ENCODE measurements around the gene COQ9.
"Not testable (repeated sequence)": the region's sequence is repeated elsewhere in the genome, so short reads cannot be mapped to it uniquely, and the experiment has no call there.

The COQ9 gene

DNA sequence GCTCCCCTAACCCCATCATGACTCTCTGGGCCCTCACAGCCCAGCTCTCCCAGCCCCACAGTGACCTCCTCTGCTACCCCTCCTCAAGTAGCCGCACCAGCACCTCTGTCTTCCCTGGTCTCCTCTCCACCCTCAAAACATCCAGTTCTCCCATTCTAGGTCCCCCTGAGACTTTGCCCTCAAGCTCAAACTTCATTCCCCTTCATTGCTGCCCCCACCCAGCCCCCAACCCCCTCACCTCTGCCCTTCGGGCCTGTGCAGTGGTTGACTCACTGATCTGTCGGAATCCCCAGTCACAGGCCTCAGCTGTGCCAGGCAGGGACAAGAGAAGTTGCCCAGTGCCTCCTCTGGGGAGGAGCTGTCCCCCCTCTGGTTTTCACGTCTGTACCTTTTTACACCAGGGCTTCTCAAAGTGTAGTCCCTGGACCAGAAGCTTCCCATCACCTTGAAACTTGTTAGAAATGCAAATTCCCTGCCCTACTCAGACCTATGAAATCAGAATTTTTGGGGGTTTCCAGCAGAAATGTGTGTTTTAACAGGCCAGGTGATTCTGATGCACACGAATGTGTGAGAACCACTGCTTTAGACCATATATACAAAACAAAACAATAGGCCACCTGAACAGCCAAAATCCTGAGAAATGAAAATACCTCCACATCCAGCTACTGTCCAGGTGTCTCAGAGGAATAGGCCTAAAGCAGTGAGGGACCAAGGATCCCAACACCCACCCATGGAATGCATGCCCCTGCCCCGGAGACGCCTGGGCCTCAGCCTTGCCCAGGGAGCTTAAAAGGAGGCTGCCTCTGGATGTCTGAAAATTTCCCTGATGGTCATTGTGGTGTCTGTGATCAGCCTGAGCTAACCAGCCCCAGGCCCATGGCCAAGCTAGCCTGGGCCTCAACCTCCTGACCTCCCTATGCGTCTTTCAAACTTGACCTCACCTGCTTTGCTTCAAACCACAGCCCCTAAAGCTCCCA is 39.9 kb downstream of the COQ9 start:
- TF ChIP-seq, protein P1, sequence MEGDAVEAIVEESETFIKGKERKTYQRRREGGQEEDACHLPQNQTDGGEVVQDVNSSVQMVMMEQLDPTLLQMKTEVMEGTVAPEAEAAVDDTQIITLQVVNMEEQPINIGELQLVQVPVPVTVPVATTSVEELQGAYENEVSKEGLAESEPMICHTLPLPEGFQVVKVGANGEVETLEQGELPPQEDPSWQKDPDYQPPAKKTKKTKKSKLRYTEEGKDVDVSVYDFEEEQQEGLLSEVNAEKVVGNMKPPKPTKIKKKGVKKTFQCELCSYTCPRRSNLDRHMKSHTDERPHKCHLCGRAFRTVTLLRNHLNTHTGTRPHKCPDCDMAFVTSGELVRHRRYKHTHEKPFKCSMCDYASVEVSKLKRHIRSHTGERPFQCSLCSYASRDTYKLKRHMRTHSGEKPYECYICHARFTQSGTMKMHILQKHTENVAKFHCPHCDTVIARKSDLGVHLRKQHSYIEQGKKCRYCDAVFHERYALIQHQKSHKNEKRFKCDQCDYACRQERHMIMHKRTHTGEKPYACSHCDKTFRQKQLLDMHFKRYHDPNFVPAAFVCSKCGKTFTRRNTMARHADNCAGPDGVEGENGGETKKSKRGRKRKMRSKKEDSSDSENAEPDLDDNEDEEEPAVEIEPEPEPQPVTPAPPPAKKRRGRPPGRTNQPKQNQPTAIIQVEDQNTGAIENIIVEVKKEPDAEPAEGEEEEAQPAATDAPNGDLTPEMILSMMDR (IDR thresholded peaks at IDR 0.05; ENCODE audit: low read depth, low read length), result no peak
- Histone ChIP-seq H3K27me3 (ENCODE audit: insufficient read depth, low read depth, severe bottlenecking) (no peaks in the 10 kb centered on the region), H3K4me3 (ENCODE audit: low read depth, low read length) (peak overlapping the region; percentile 34), H3K36me3 (no peaks in the 10 kb centered on the region), H3K9me3 (ENCODE audit: severe bottlenecking) (peaks cover 5% of the 10 kb centered on the region), H3K27ac (no peak overlapping the region; the same call in 1 of the 2 replicates)
- DNase-seq, result no peak

DNA sequence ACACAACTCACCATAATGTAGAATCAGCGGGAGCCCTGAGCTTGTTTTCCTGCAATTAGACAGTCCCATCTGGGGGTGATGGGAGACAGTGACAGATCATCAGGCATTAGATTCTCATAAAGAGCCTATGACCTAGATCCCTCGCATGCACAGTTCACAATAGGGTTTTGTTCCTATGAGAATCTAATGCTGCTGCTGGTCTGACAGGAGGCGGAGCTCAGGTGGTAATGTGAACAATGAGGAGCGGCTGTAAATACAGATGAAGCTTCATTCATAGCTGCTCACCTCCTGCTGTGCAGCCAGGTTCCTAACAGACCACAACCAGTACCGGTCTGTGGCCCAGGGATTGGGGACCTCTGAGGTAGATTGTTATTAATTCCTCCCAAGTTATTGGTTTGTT is 42.0 kb downstream of the COQ9 start:
- DNase-seq, result no peak

DNA sequence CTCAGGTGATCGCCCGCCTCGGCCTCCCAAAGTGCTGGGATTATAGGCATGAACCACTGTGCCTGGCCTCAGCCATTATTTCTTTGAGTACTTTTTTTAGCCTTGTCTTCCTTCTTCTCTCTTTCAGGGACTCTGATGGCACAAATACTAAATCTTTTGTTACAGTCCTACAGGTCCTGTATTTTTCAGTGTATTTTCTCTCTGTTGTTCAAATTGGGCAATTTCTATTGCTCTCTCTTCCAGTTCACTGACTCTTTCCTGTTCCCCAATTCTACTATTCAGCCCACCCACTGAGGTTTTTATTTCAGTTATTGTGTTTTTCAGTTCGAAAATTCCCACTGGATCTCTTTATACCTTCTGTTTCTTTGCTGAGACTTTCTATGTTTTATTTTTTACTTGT is 46.5 kb downstream of the COQ9 start:
- Histone ChIP-seq H3K27ac (no peak overlapping the region), H3K9me3 (ENCODE audit: severe bottlenecking) (peaks cover 5% of the 10 kb centered on the region)
- no peak for DNase-seq

More for the DNA sequence above, 42.0 kb downstream of the COQ9 start:
- Histone ChIP-seq H3K27ac (no peak overlapping the region), H3K36me3 (no peaks in the 10 kb centered on the region), H3K27me3 (ENCODE audit: insufficient read depth, low read depth, severe bottlenecking) (no peaks in the 10 kb centered on the region), H3K4me3 (ENCODE audit: low read depth, low read length) (no peak overlapping the region), H3K9me3 (ENCODE audit: severe bottlenecking) (peaks cover 5% of the 10 kb centered on the region)
- TF ChIP-seq, protein P1 (IDR thresholded peaks at IDR 0.05; ENCODE audit: low read depth, low read length), result no peak

DNA sequence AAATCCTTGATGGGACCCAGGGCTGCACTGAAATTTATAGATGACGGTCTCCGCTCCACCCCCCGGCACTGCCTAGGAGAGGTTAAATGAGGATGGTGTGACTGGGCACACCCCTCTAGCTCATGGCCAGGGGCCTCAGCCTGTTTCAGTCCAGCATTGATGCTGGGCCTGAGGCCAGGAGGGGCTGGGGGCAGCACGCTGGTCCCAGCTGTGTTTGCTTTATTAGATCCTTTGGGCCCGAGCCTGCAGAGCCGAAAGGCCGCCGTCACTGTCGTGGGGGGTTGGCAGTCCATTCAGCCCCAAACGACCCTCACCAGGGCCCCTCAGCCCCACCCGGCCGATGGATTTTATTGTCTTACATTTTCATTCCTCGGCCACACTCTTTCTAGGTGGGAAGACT is 49.8 kb downstream of the COQ9 start:
- TF ChIP-seq, protein P1 (IDR thresholded peaks at IDR 0.05; ENCODE audit: low read depth, low read length), result no peak
- Histone ChIP-seq H3K27ac (no peak overlapping the region), H3K4me3 (ENCODE audit: low read depth, low read length) (no peak overlapping the region), H3K27me3 (ENCODE audit: insufficient read depth, low read depth, severe bottlenecking) (no peaks in the 10 kb centered on the region), H3K36me3 (no peaks in the 10 kb centered on the region), H3K9me3 (ENCODE audit: severe bottlenecking) (no peaks in the 10 kb centered on the region)
- DNase-seq, result no peak

More for the DNA sequence above, 46.5 kb downstream of the COQ9 start:
- no peak overlapping the region for H3K4me3 ChIP-seq (ENCODE audit: low read depth, low read length)
- TF ChIP-seq, protein P1 (IDR thresholded peaks at IDR 0.05; ENCODE audit: low read depth, low read length), result no peak
- no peaks in the 10 kb centered on the region for H3K27me3 ChIP-seq (ENCODE audit: insufficient read depth, low read depth, severe bottlenecking)
- H3K36me3 ChIP-seq, result no peaks in the 10 kb centered on the region

DNA sequence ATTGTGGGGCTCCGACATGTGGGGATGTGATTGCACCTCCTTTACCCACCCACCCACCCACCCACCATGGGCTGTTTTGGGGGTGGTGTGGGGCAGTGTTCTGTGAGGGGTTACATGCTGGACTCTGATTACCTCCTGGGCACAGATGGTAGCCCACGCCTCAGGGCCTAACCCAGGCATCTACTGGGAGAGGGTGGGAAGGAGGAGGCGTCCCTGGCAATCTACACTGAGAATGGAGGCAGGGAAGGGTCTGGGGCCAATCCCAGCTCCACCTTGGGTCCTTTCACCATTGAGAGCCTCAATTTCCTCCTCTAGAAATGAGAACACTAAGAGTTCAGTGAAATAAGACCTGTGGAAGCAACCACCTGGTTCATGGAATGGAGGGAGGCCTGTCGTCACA is 50.8 kb downstream of the COQ9 start:
- TF ChIP-seq, protein P1 (IDR thresholded peaks at IDR 0.05; ENCODE audit: low read depth, low read length), result no peak
- H3K27me3 ChIP-seq (ENCODE audit: insufficient read depth, low read depth, severe bottlenecking), result no peaks in the 10 kb centered on the region

DNA sequence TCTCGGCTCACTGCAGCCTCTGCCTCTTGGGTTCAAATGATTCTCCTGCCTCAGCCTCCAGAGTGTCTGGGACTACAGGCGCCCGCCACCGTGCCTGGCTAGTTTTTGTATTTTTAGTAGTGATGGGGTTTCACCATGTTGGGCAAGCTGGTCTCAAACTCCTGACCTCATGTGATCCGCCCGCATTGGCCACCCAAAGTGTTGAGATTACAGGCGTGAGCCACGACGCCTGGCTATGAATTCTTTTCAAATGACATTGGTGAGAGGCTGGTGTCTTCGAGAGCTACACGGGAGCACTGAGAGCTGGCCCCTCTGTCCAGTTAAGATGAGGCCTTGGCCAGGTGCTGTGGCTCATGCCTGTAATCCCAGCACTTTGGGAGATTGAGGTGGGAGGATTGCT is 52.7 kb downstream of the COQ9 start:
- H3K4me3 ChIP-seq (ENCODE audit: low read depth, low read length); H3K27me3 ChIP-seq (ENCODE audit: insufficient read depth, low read depth, severe bottlenecking); DNase-seq; H3K9me3 ChIP-seq (ENCODE audit: severe bottlenecking); H3K27ac ChIP-seq; H3K36me3 ChIP-seq: not testable (repeated sequence)

More for the DNA sequence above, 50.8 kb downstream of the COQ9 start:
- no peak overlapping the region for H3K4me3 ChIP-seq (ENCODE audit: low read depth, low read length)
- no peaks in the 10 kb centered on the region for H3K36me3 ChIP-seq
- H3K27ac ChIP-seq, result no peak overlapping the region
- no peak for DNase-seq
- no peaks in the 10 kb centered on the region for H3K9me3 ChIP-seq (ENCODE audit: severe bottlenecking)

Data from WERI-Rb-1 (cell line).